ENCODE data around the gene HSPA13. TPM values are rescaled to one million over a fixed set of nuclear protein-coding genes. Genes with fewer than 3 reads are reported as not detected.
"Not testable (repeated sequence)": the region's sequence is repeated elsewhere in the genome, so short reads cannot be mapped to it uniquely, and the experiment has no call there.

HSPA13 gene
- total and polyA plus RNA-seq, 2 experiments from 2014 or later, result 28.0 to 29.4 TPM

- no peak for TF ChIP-seq CTCF (IDR thresholded peaks at IDR 0.05; ENCODE audit: low read depth, low read length)
- no peak for DNase-seq (ENCODE audit: low read depth in 1 of 2, low spot score in 1 of 2)
- Histone ChIP-seq H3K36me3 (no peaks in the 10 kb centered on the region), H3K4me3 (no peak overlapping the region), H3K27ac (no peak overlapping the region), H3K9me3 (ENCODE audit: low read depth) (no peaks in the 10 kb centered on the region), H3K4me1 (ENCODE audit: low read depth) (no peaks in the 10 kb centered on the region), H3K27me3 (no peaks in the 10 kb centered on the region)
These were observed 28.4 kb downstream of the HSPA13 start for GRCh38 chr21:14354515-14354914.

- Histone ChIP-seq H3K4me3 (no peak overlapping the region), H3K36me3 (no peaks in the 10 kb centered on the region), H3K9me3 (ENCODE audit: low read depth) (no peaks in the 10 kb centered on the region), H3K27me3 (no peaks in the 10 kb centered on the region), H3K4me1 (ENCODE audit: low read depth) (no peaks in the 10 kb centered on the region), H3K27ac (no peak overlapping the region)
- no peak for DNase-seq (ENCODE audit: low read depth in 1 of 2, low spot score in 1 of 2)
- no peak for TF ChIP-seq CTCF (IDR thresholded peaks at IDR 0.05; ENCODE audit: low read depth, low read length)
These were observed 29.2 kb downstream of the HSPA13 start for GRCh38 chr21:14353726-14354125.

GRCh38 chr21:14353231-14353630 is 29.7 kb downstream of the HSPA13 start:
- no peak for TF ChIP-seq CTCF (IDR thresholded peaks at IDR 0.05; ENCODE audit: low read depth, low read length)
- Histone ChIP-seq H3K4me3 (no peak overlapping the region), H3K9me3 (ENCODE audit: low read depth) (no peaks in the 10 kb centered on the region), H3K4me1 (ENCODE audit: low read depth) (peaks cover 3% of the 10 kb centered on the region), H3K36me3 (no peaks in the 10 kb centered on the region), H3K27me3 (no peaks in the 10 kb centered on the region), H3K27ac (no peak overlapping the region)
- DNase-seq (ENCODE audit: low read depth in 1 of 2, low spot score in 1 of 2), result no peak

- not testable (repeated sequence) for H3K4me1 ChIP-seq (ENCODE audit: low read depth); H3K27ac ChIP-seq; H3K36me3 ChIP-seq; H3K27me3 ChIP-seq; H3K9me3 ChIP-seq (ENCODE audit: low read depth); H3K4me3 ChIP-seq; DNase-seq (ENCODE audit: low read depth in 1 of 2, low spot score in 1 of 2)
These were observed 55.6 kb downstream of the HSPA13 start for GRCh38 chr21:14327346-14327745.

GRCh38 chr21:14325595-14325994 is 57.4 kb downstream of the HSPA13 start:
- no peaks in the 10 kb centered on the region for H3K9me3 ChIP-seq (ENCODE audit: low read depth)

More at GRCh38 chr21:14325595-14325994, 57.4 kb downstream of the HSPA13 start:
- H3K36me3 ChIP-seq, result no peaks in the 10 kb centered on the region
- DNase-seq (ENCODE audit: low read depth in 1 of 2, low spot score in 1 of 2), result no peak
- no peaks in the 10 kb centered on the region for H3K27me3 ChIP-seq
- TF ChIP-seq CTCF (IDR thresholded peaks at IDR 0.05; ENCODE audit: low read depth, low read length), result no peak
- H3K4me3 ChIP-seq, result no peak overlapping the region
- no peaks in the 10 kb centered on the region for H3K4me1 ChIP-seq (ENCODE audit: low read depth)
- no peak overlapping the region for H3K27ac ChIP-seq

Other genes with a start within 250 kb of the HSPA13 start
- gene LIPI, start 172.2 kb downstream of the HSPA13 start, total RNA-seq, result not detected in 2 replicates
- not detected in 2 replicates for gene LIPI, start 172.2 kb downstream of the HSPA13 start, polyA plus RNA-seq
- 1.8 and 5.0 TPM in 2 replicates for gene RBM11, start 167.0 kb downstream of the HSPA13 start, total RNA-seq
- 2.6 and 3.3 TPM in 2 replicates for gene RBM11, start 167.0 kb downstream of the HSPA13 start, polyA plus RNA-seq
- 0.11 and 0.42 TPM in 2 replicates for gene SAMSN1, start 163.2 kb upstream of the HSPA13 start, total RNA-seq
- 1.0 and 1.4 TPM in 2 replicates for gene SAMSN1, start 163.2 kb upstream of the HSPA13 start, polyA plus RNA-seq

Data from cardiac muscle cell (in vitro differentiated cells and primary cell).